Vagina (tissue), 2 donors: ENCODE measurements around the gene OR2AE1. TPM values are rescaled to one million over a fixed set of nuclear protein-coding genes. Genes with fewer than 3 reads are reported as not detected.
"Not testable (repeated sequence)": the region's sequence is repeated elsewhere in the genome, so short reads cannot be mapped to it uniquely, and the experiment has no call there.

Experiments
- DNase-seq, 2 donors: peaks; one replicate each; pipeline ENCODE4 v3.0.0-alpha.2; 2017; ENCODE audit errors: extremely low spot score in 2 of 2
- H3K27ac ChIP-seq: fragments of 200-600 bp; sonication (generic); one replicate; pipeline ENCODE4 v1.5.1; 2019
- H3K27me3 ChIP-seq: fragments of 200-600 bp; sonication (generic); one replicate; pipeline ENCODE4 v1.5.1; 2019
- H3K36me3 ChIP-seq, 2 donors: fragments of 200-600 bp; sonication (generic); one replicate each; pipeline ENCODE4 v1.5.1; 2017 to 2019
- H3K4me1 ChIP-seq: fragments of 200-600 bp; sonication (generic); one replicate; pipeline ENCODE4 v1.5.1; 2019
- H3K4me3 ChIP-seq, 2 donors: fragments of 200-600 bp; sonication (generic); 1 replicate in 1 of 2; 2 replicates in 1 of 2; pipeline ENCODE4 v1.5.1; 2016 to 2019
- H3K9me3 ChIP-seq: fragments of 200-600 bp; sonication (generic); one replicate; pipeline ENCODE4 v1.5.1; 2019
- POLR2A ChIP-seq, 2 donors: fragments of 450-650 bp; IDR thresholded peaks; one replicate each; pipeline ENCODE4 v1.6.1; 2017; ENCODE audit warnings: antibody characterized with exemption in 2 of 2, mild to moderate bottlenecking in 2 of 2, moderate library complexity in 2 of 2
- POLR2AphosphoS5 ChIP-seq, 2 donors: sonication (generic); formaldehyde crosslinking; IDR thresholded peaks; one replicate each; pipeline ENCODE4 v1.9.0; 2017; ENCODE audit warnings: antibody characterized with exemption in 2 of 2, mild to moderate bottlenecking in 2 of 2, low read depth in 1 of 2; ENCODE audit not compliant: insufficient read depth in 1 of 2
- intact Hi-C: fragments of 100-400 bp; cut with DNase I; formaldehyde crosslinking; loops from one replicate; pipeline ENCODE4 v1.15.1; 2023
- total RNA-seq: library from RNA; depleted of rRNA; stranded (reverse); fragments of >200 nt; gene quantifications from one replicate; pipeline ENCODE4 v1.2.3, GENCODE V29; 2016
- TF ChIP-seq, protein P1 (sequence below), 3 experiments: fragments of 450-650 bp in 2 of 3; fragments of 200-600 bp in 1 of 3; sonication (generic) in 1 of 3; IDR thresholded peaks; one replicate each; pipeline ENCODE4 v1.5.1; 2017 to 2019; ENCODE audit warnings: antibody characterized with exemption in 3 of 3, mild to moderate bottlenecking in 2 of 3, moderate library complexity in 2 of 3

OR2AE1 gene
- total RNA-seq, 1 donor from 2014 or later, result not detected

DNA sequence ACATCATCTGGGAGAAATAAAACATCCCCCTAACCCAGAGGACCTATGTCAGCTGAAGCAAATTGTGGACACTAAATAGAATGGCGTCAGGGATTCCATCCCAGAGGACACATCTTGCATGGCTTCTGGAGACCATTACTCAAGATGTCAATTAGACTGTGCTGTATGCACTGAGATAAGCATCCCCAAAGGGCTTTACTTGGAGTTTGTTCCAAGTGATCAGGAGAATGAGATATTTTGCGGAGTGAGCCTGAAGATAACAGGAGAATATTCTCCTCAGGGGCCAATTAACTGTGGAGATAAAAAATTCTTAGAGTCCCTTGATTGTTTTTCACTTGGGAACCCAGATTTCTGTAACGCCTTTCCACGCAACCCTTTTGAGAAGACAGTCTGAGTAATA, 4.5 kb upstream of the OR2AE1 start:
- TF ChIP-seq POLR2AphosphoS5 (IDR thresholded peaks at IDR 0.05; ENCODE audit: insufficient read depth in 1 of 2, low read depth in 1 of 2), result no peak
- TF ChIP-seq, protein P1, sequence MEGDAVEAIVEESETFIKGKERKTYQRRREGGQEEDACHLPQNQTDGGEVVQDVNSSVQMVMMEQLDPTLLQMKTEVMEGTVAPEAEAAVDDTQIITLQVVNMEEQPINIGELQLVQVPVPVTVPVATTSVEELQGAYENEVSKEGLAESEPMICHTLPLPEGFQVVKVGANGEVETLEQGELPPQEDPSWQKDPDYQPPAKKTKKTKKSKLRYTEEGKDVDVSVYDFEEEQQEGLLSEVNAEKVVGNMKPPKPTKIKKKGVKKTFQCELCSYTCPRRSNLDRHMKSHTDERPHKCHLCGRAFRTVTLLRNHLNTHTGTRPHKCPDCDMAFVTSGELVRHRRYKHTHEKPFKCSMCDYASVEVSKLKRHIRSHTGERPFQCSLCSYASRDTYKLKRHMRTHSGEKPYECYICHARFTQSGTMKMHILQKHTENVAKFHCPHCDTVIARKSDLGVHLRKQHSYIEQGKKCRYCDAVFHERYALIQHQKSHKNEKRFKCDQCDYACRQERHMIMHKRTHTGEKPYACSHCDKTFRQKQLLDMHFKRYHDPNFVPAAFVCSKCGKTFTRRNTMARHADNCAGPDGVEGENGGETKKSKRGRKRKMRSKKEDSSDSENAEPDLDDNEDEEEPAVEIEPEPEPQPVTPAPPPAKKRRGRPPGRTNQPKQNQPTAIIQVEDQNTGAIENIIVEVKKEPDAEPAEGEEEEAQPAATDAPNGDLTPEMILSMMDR (IDR thresholded peaks at IDR 0.05), result no peak
- no peak for TF ChIP-seq POLR2A (IDR thresholded peaks at IDR 0.05)
- Histone ChIP-seq H3K36me3 (no peaks in the 10 kb centered on the region), H3K4me3 (no peak overlapping the region), H3K4me1 (no peaks in the 10 kb centered on the region), H3K27me3 (no peaks in the 10 kb centered on the region), H3K27ac (no peak overlapping the region), H3K9me3 (no peaks in the 10 kb centered on the region)
- no peak for DNase-seq
- intact Hi-C loops, result no loop called here

DNA sequence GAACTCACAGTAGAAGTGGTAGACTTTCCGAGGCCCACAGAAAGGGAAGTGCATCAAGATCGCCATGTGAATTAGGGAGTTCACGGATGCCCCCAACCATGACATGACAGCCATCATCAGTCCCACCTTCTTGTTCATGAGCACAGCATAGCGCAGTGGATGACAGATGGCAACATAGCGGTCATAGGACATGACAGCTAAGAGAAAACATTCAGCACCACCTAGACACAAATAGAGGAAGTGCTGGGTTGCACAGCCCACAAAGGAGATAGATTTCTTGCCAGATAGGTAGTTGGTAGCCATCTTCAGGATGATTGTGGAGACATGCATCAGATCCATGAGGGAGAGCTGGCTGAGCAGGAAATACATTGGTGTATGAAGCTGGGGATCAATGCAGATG, 342 bp downstream of the OR2AE1 start:
- intact Hi-C loops, result no loop called here
- Histone ChIP-seq H3K4me1 (no peaks in the 10 kb centered on the region), H3K27ac (no peak overlapping the region), H3K4me3 (no peak overlapping the region), H3K27me3 (no peaks in the 10 kb centered on the region), H3K36me3 (no peaks in the 10 kb centered on the region), H3K9me3 (no peaks in the 10 kb centered on the region)
- no peak for DNase-seq
- TF ChIP-seq, protein P1 (IDR thresholded peaks at IDR 0.05), result no peak
- TF ChIP-seq POLR2A (IDR thresholded peaks at IDR 0.05) (no peak), POLR2AphosphoS5 (IDR thresholded peaks at IDR 0.05; ENCODE audit: insufficient read depth in 1 of 2, low read depth in 1 of 2) (no peak)

- Histone ChIP-seq H3K27me3 (no peaks in the 10 kb centered on the region), H3K36me3 (no peaks in the 10 kb centered on the region), H3K9me3 (no peaks in the 10 kb centered on the region), H3K4me3 (no peak overlapping the region), H3K4me1 (no peaks in the 10 kb centered on the region), H3K27ac (no peak overlapping the region)
- intact Hi-C loops, result no loop called here
- TF ChIP-seq, protein P1 (IDR thresholded peaks at IDR 0.05), result no peak
- TF ChIP-seq POLR2A (IDR thresholded peaks at IDR 0.05) (no peak), POLR2AphosphoS5 (IDR thresholded peaks at IDR 0.05; ENCODE audit: insufficient read depth in 1 of 2, low read depth in 1 of 2) (no peak)
- DNase-seq, result no peak
These were observed 8.6 kb downstream of the OR2AE1 start for GRCh38 chr7:99868246-99868645.

GRCh38 chr7:99867477-99867876, 9.4 kb downstream of the OR2AE1 start:
- H3K27me3 ChIP-seq, intact Hi-C loops, DNase-seq, H3K36me3 ChIP-seq, H3K27ac ChIP-seq, H3K4me1 ChIP-seq, H3K9me3 ChIP-seq, H3K4me3 ChIP-seq: not testable (repeated sequence)

DNA sequence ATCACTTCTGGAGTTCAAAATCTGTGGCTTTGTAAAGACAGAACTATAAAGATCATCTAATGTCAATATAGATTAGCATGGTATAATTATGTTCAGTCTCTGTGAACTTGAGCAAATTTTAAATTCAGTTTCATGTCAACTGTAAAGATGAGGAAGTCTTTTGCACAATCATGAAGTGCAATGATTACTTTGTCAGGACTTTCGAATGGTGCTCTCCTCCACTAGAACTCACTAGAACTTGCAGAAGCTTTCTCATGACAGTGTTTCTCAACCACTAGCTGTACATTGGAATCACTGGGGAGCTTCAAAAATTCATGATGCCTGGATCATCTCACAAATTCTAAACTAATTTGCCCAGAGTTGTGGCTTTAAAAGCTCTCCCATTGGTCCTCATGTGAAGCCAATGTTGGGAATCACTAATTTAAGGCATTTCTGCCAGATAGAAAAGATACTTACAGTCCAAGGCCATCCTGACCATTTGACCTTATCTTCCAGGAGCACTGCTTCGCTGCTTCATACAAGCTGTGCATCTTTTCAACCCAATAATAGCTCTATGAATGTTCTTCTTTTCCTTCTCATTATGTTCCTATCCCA, 12.9 kb downstream of the OR2AE1 start:
- H3K9me3 ChIP-seq, result no peaks in the 10 kb centered on the region
- H3K27me3 ChIP-seq, result no peaks in the 10 kb centered on the region
- no peaks in the 10 kb centered on the region for H3K36me3 ChIP-seq
- no peak for DNase-seq
- no peak for TF ChIP-seq POLR2AphosphoS5 (IDR thresholded peaks at IDR 0.05; ENCODE audit: insufficient read depth in 1 of 2, low read depth in 1 of 2)
- TF ChIP-seq, protein P1 (IDR thresholded peaks at IDR 0.05), result no peak
- TF ChIP-seq POLR2A (IDR thresholded peaks at IDR 0.05), result no peak
- H3K4me1 ChIP-seq, result no peaks in the 10 kb centered on the region
- intact Hi-C loops, result no loop called here
- no peak overlapping the region for H3K4me3 ChIP-seq
- no peak overlapping the region for H3K27ac ChIP-seq
